HepG2 (cell line): ENCODE data around the gene SLC2A2. TPM values are rescaled to one million over a fixed set of nuclear protein-coding genes. Genes with fewer than 3 reads are reported as not detected.

Experiments
- ARHGAP35 ChIP-seq: sonication (generic); formaldehyde crosslinking; IDR thresholded peaks from 2 replicates; pipeline ENCODE4 v1.9.0; 2022; ENCODE audit warnings: mild to moderate bottlenecking, inconsistent platforms, moderate library complexity, missing genetic modification reagents, borderline replicate concordance
- E2F5 ChIP-seq: sonication (generic); formaldehyde crosslinking; conservative IDR thresholded peaks from 2 replicates; pipeline ENCODE4 v1.4.0; 2020; ENCODE audit warnings: missing genetic modification reagents
- FOXP1 ChIP-seq, 2 experiments: fragments of 450-650 bp in 1 of 2; IDR thresholded peaks; 2 replicates each; pipeline ENCODE4 v1.6.1; 2017 to 2018; ENCODE audit warnings: antibody characterized with exemption in 1 of 2
- KLF13 ChIP-seq: sonication (generic); formaldehyde crosslinking; IDR thresholded peaks from 2 replicates; pipeline ENCODE4 v1.4.0; 2020; ENCODE audit warnings: mild to moderate bottlenecking, missing genetic modification reagents
- KLF9 ChIP-seq: IDR thresholded peaks from 2 replicates; pipeline ENCODE4 v1.6.1; 2016; ENCODE audit warnings: low read depth
- NBN ChIP-seq: fragments of 450-650 bp; conservative IDR thresholded peaks from 2 replicates; pipeline ENCODE4 v1.6.1; 2017
- NR2C2 ChIP-seq: sonication (generic); formaldehyde crosslinking; IDR thresholded peaks from 2 replicates; pipeline ENCODE4 v1.4.0; 2020; ENCODE audit warnings: missing genetic modification reagents, mild to moderate bottlenecking, moderate library complexity, borderline replicate concordance
- POGK ChIP-seq: sonication (generic); formaldehyde crosslinking; conservative IDR thresholded peaks from 2 replicates; pipeline ENCODE4 v1.8.0; 2022; ENCODE audit warnings: mild to moderate bottlenecking, moderate library complexity, missing genetic modification reagents
- PPARG ChIP-seq: conservative IDR thresholded peaks from 2 replicates; pipeline ENCODE4 v1.6.1; 2016; ENCODE audit warnings: missing biosample characterization, missing genetic modification reagents
- RFX5 ChIP-seq: IDR thresholded peaks from 2 replicates; pipeline ENCODE4 v1.6.1; 2011; ENCODE audit warnings: low read depth, low read length, improper control_type of control experiment
- SETDB1 ChIP-seq: sonication (generic); formaldehyde crosslinking; IDR thresholded peaks from 2 replicates; pipeline ENCODE4 v1.5.1; 2020; ENCODE audit warnings: missing genetic modification reagents, mild to moderate bottlenecking, borderline replicate concordance
- SYNCRIP ChIP-seq: fragments of 200-400 bp; formaldehyde crosslinking; IDR thresholded peaks from 2 replicates; pipeline ENCODE4 v1.6.1; 2018; ENCODE audit warnings: mild to moderate bottlenecking, low read depth, low read length; ENCODE audit not compliant: insufficient read depth
- ZBTB20 ChIP-seq: sonication (generic); formaldehyde crosslinking; IDR thresholded peaks from 2 replicates; pipeline ENCODE4 v1.8.1; 2023; ENCODE audit warnings: missing genetic modification reagents, low read depth, mild to moderate bottlenecking, borderline replicate concordance
- ZBTB38 ChIP-seq: sonication (generic); formaldehyde crosslinking; IDR thresholded peaks from 2 replicates; pipeline ENCODE4 v1.5.1; 2020; ENCODE audit warnings: mild to moderate bottlenecking, missing genetic modification reagents
- ZNF121 ChIP-seq: sonication (generic); formaldehyde crosslinking; IDR thresholded peaks from 2 replicates; pipeline ENCODE4 v1.5.0; 2020; ENCODE audit warnings: mild to moderate bottlenecking, missing genetic modification reagents
- polyA plus RNA-seq, 8 experiments: library from polyadenylated mRNA; depleted of rRNA in 3 of 8; stranded (reverse) in 7 of 8; unstranded in 1 of 8; fragments of >200 nt; fragmentation: Illumina TruSeq in 4 of 8; extraction: Trizol in 4 of 8; gene quantifications; 2 replicates each; pipeline versions ENCODE4 v1.2.1 to v1.2.3, GENCODE V29; 2011 to 2016; ENCODE audit warnings: low read depth in 4 of 8, missing spikeins in 1 of 8, mixed read lengths in 1 of 8; ENCODE audit not compliant: insufficient read depth in 1 of 8
- total RNA-seq, 5 experiments: library from RNA; depleted of rRNA; stranded (reverse); fragments of >200 nt; fragmentation: Illumina TruSeq; extraction: Trizol; gene quantifications; 2 replicates each; pipeline ENCODE4 v1.2.3, GENCODE V29; 2016; ENCODE audit warnings: low read depth in 1 of 5
- TF ChIP-seq, protein P1 (sequence below), 2 experiments: IDR thresholded peaks; 2 replicates each; pipeline ENCODE4 v1.6.1; 2011 to 2012; ENCODE audit warnings: low read length in 2 of 2, borderline replicate concordance in 1 of 2, low read depth in 1 of 2, mild to moderate bottlenecking in 1 of 2, moderate library complexity in 1 of 2
- TF ChIP-seq, protein P2 (sequence below): IDR thresholded peaks from 2 replicates; pipeline ENCODE4 v1.6.1; 2016; ENCODE audit warnings: control low read depth

SLC2A2 gene
- total and polyA plus RNA-seq, 2 of the 13 experiments (the other 11 are each of a cell fraction or from before 2014, with no cell fraction given) = 19.5 to 23.2 TPM

DNA sequence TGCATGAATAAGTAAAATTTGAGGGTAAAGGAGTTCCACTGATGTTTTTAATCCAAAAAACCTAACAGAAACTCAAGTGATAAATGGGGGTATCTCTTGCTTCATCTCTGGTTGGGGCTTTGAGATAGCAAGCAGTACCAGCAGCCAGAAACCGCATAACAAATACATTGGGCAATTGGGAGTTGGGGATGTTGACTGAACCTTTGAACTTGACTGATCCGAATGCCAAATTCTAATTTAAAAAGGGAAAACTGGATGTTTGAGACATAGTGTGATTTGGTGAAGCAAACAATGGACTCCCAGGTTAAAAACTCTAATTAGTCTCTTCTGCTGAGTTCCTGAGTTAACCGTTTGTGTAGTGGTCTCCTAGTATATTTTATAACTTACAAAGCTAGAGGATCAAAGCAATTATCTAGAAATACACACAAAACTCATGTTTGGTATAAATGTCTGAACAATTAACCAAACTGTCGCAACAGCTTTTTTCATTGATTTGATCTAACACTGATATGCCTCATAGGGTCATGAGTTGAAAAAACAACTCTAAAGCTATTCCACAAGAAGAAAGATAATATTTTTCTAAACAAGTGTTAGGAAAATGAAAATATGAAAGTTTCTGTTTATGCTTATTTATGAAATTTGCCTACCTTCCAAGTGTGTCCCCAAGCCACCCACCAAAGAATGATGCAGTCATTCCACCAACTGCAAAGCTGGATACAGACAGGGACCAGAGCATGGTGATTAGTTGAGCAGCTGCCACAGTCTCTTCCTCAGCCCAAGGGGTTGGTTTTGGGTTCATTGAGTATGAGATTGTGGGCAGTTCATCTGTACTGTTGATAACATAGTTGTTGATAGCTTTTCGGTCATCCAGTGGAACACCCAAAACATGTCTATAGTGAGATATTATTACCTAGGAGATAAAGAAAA, 12.4 kb downstream of the SLC2A2 start (continued):
- TF ChIP-seq, protein P1, sequence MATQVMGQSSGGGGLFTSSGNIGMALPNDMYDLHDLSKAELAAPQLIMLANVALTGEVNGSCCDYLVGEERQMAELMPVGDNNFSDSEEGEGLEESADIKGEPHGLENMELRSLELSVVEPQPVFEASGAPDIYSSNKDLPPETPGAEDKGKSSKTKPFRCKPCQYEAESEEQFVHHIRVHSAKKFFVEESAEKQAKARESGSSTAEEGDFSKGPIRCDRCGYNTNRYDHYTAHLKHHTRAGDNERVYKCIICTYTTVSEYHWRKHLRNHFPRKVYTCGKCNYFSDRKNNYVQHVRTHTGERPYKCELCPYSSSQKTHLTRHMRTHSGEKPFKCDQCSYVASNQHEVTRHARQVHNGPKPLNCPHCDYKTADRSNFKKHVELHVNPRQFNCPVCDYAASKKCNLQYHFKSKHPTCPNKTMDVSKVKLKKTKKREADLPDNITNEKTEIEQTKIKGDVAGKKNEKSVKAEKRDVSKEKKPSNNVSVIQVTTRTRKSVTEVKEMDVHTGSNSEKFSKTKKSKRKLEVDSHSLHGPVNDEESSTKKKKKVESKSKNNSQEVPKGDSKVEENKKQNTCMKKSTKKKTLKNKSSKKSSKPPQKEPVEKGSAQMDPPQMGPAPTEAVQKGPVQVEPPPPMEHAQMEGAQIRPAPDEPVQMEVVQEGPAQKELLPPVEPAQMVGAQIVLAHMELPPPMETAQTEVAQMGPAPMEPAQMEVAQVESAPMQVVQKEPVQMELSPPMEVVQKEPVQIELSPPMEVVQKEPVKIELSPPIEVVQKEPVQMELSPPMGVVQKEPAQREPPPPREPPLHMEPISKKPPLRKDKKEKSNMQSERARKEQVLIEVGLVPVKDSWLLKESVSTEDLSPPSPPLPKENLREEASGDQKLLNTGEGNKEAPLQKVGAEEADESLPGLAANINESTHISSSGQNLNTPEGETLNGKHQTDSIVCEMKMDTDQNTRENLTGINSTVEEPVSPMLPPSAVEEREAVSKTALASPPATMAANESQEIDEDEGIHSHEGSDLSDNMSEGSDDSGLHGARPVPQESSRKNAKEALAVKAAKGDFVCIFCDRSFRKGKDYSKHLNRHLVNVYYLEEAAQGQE (IDR thresholded peaks at IDR 0.05; ENCODE audit: borderline replicate concordance in 1 of 2, low read depth in 1 of 2, low read length in 2 of 2) = peak in 1 of 2 experiments; percentile 62; a peak in 1 of 4 replicates
- TF ChIP-seq NBN (no peak), FOXP1 (IDR thresholded peaks at IDR 0.05) (peak; percentile 64; the same call in 1 of the 2 replicates), FOXP1 (CRISPR knock-in tag; IDR thresholded peaks at IDR 0.05) (peak; percentile 91), KLF9 (0 out of 2 replicates have a peak, but pooled peaks have one; percentile 14), SETDB1 (CRISPR knock-in tag) (no peak), ARHGAP35 (CRISPR knock-in tag) (no peak), ZBTB20 (0 out of 2 replicates have a peak, but pooled peaks have one; percentile 40), PPARG (CRISPR knock-in tag) (peak; percentile 64; the same call in 1 of the 2 replicates), KLF13 (CRISPR knock-in tag) (no peak), POGK (CRISPR knock-in tag) (0 out of 2 replicates have a peak, but pooled peaks have one; percentile 31), ZBTB38 (no peak), RFX5 (no peak), ZNF121 (no peak), SYNCRIP (no peak), E2F5 (CRISPR knock-in tag) (no peak), NR2C2 (CRISPR knock-in tag) (peak; percentile 83)
- TF ChIP-seq, protein P2, sequence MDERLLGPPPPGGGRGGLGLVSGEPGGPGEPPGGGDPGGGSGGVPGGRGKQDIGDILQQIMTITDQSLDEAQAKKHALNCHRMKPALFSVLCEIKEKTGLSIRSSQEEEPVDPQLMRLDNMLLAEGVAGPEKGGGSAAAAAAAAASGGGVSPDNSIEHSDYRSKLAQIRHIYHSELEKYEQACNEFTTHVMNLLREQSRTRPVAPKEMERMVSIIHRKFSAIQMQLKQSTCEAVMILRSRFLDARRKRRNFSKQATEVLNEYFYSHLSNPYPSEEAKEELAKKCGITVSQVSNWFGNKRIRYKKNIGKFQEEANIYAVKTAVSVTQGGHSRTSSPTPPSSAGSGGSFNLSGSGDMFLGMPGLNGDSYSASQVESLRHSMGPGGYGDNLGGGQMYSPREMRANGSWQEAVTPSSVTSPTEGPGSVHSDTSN = 0 out of 2 replicates have a peak, but pooled peaks have one; percentile 15
